Ishikawa (cell line): ENCODE results near the gene YWHAE.

Source experiments
- CEBPB ChIP-seq: IDR thresholded peaks from 2 replicates; pipeline ENCODE4 v1.6.1; 2012
- CREB1 ChIP-seq: IDR thresholded peaks from 2 replicates; pipeline ENCODE4 v1.6.1; 2012; ENCODE audit warnings: low read depth
- EGR1 ChIP-seq: IDR thresholded peaks from 2 replicates; pipeline ENCODE4 v1.6.1; 2012
- EP300 ChIP-seq: IDR thresholded peaks from 2 replicates; pipeline ENCODE4 v1.6.1; 2012; ENCODE audit warnings: borderline replicate concordance
- FOXM1 ChIP-seq: IDR thresholded peaks from 2 replicates; pipeline ENCODE4 v1.6.1; 2012; ENCODE audit warnings: low read depth, borderline replicate concordance
- NFIC ChIP-seq: IDR thresholded peaks from 2 replicates; pipeline ENCODE4 v1.6.1; 2012
- RAD21 ChIP-seq: IDR thresholded peaks from 2 replicates; pipeline ENCODE4 v1.6.1; 2012; ENCODE audit warnings: low read depth
- REST ChIP-seq: IDR thresholded peaks from 2 replicates; pipeline ENCODE4 v1.6.1; 2012; ENCODE audit warnings: low read depth, mild to moderate bottlenecking
- TAF1 ChIP-seq: IDR thresholded peaks from 2 replicates; pipeline ENCODE4 v1.6.1; 2012; ENCODE audit warnings: low read depth, mild to moderate bottlenecking
- TCF12 ChIP-seq: IDR thresholded peaks from 2 replicates; pipeline ENCODE4 v1.6.1; 2012; ENCODE audit warnings: low read depth
- TEAD4 ChIP-seq: IDR thresholded peaks from 2 replicates; pipeline ENCODE4 v1.6.1; 2012
- USF1 ChIP-seq: IDR thresholded peaks from 2 replicates; pipeline ENCODE4 v1.6.1; 2012
- YY1 ChIP-seq: IDR thresholded peaks from 2 replicates; pipeline ENCODE4 v1.6.1; 2012; ENCODE audit warnings: low read depth
- ZBTB7A ChIP-seq: IDR thresholded peaks from 2 replicates; pipeline ENCODE4 v1.6.1; 2012; ENCODE audit warnings: low read depth
- TF ChIP-seq, protein P1 (sequence below): IDR thresholded peaks from 2 replicates; pipeline ENCODE4 v1.6.1; 2012

Gene YWHAE

GRCh38 chr17:1329745-1330343 lies 70.2 kb downstream of the YWHAE start:
- no peak for TF ChIP-seq NFIC
- no peak for TF ChIP-seq ZBTB7A
- no peak for TF ChIP-seq TEAD4
- no peak for TF ChIP-seq REST
- TF ChIP-seq CEBPB = no peak
- TF ChIP-seq YY1 = no peak
- TF ChIP-seq TAF1 = no peak
- TF ChIP-seq FOXM1 = no peak
- TF ChIP-seq EP300 = no peak

DNA sequence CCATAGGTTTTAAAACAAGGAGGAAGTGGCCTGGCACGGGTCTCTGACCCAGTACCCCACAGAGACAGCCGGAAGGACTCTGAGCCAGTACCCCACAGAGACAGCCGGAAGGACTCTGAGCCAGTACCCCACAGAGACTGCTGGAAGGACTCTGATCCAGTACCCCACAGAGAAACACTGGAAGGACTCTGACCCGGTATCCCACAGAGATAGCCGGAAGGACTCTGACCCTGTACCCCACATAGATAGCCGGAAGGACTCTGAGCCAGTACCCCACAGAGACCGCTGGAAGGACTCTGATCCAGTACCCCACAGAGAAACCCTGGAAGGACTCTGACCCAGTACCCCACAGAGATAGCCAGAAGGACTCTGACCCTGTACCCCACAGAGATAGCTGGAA lies 71.6 kb downstream of the YWHAE start:
- TF ChIP-seq CEBPB (no peak), USF1 (no peak), YY1 (no peak), CREB1 (no peak), REST (no peak), EP300 (no peak), TEAD4 (no peak), RAD21 (no peak), EGR1 (no peak), TAF1 (no peak)
- TF ChIP-seq, protein P1, sequence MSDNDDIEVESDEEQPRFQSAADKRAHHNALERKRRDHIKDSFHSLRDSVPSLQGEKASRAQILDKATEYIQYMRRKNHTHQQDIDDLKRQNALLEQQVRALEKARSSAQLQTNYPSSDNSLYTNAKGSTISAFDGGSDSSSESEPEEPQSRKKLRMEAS = no peak

DNA sequence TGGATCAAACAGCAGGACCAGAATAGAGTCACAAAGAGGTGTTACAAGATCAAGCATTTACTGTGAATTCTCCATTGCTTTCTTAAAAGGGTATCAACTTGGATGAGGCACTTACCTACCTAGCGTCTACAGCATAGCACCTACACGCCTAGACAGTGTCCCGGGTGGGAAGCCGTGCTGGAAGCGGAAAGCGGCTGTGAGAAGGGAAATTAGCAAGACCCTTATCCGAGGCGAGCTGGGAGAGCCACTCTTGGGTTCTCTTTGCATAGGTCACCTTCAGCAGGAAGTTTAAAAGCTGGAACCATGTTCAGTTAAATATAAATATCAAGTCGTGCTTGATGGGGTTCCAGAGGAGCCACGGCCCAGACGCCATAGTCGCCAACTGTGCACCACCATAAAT lies 74.3 kb downstream of the YWHAE start:
- TF ChIP-seq TAF1 (no peak), REST (no peak), FOXM1 (no peak), NFIC (no peak)

DNA sequence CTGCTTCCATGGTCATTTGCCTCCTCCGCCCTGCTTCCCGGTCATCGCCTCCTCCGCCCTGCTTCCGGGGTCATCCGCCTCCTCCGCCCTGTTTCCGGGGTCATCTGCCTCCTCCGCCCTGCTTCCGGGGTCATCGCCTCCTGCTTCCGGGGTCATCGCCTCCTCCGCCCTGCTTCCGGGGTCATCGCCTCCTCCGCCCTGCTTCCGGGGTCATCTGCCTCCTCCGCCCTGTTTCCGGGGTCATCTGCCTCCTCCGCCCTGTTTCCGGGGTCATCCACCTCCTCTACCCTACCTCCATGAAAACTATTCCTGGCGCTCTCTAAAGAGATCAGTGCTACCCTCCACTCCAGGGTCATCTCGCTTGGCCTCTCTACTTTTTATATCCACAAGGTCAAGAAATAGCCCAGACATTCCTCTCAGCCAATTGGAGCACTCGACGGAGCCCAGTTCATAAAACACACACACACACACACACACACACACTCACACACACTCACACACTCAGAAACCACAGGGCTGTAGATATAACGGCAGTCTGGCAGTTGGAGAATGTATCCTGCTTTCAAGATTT lies 75.7 kb downstream of the YWHAE start:
- TF ChIP-seq TCF12 (no peak), TAF1 (no peak), FOXM1 (no peak), EP300 (no peak), EGR1 (no peak), TEAD4 (no peak), REST (no peak), CEBPB (no peak), USF1 (no peak), RAD21 (no peak)
